Right atrium auricular region (tissue), 2 donors: Measurements from ENCODE around the gene NXPH1. TPM values are rescaled to one million over a fixed set of nuclear protein-coding genes. Genes with fewer than 3 reads are reported as not detected.

Source experiments
- DNase-seq: peaks from one replicate; pipeline ENCODE4 v3.0.0-alpha.2; 2019; ENCODE audit warnings: low spot score
- H3K27ac ChIP-seq, 2 donors: fragments of 200-600 bp; sonication (generic); 1 replicate in 1 of 2; 2 replicates in 1 of 2; pipeline ENCODE4 v1.5.1; 2016 to 2019
- H3K27me3 ChIP-seq, 2 donors: fragments of 200-600 bp; sonication (generic); one replicate each; pipeline versions ENCODE4 v1.5.1 to v1.6.0; 2017 to 2019
- H3K36me3 ChIP-seq: fragments of 200-600 bp; sonication (generic); one replicate; pipeline ENCODE4 v1.5.1; 2016
- H3K4me1 ChIP-seq, 2 donors: fragments of 200-600 bp; sonication (generic); one replicate each; pipeline versions ENCODE4 v1.5.1 to v1.6.0; 2017 to 2019
- H3K4me3 ChIP-seq, 2 donors: fragments of 200-600 bp; sonication (generic); 1 replicate in 1 of 2; 2 replicates in 1 of 2; pipeline ENCODE4 v1.5.1; 2017 to 2019; ENCODE audit warnings: mild to moderate bottlenecking in 1 of 2, moderate library complexity in 1 of 2
- H3K9me3 ChIP-seq, 2 donors: fragments of 200-600 bp; sonication (generic); one replicate each; pipeline ENCODE4 v1.5.1; 2019
- CTCF ChIP-seq, 2 donors: fragments of 200-600 bp; sonication (generic); IDR thresholded peaks; one replicate each; pipeline ENCODE4 v1.5.1; 2019; ENCODE audit warnings: antibody characterized with exemption in 2 of 2
- total RNA-seq, 2 donors: library from RNA; depleted of rRNA; stranded (reverse); fragments of >200 nt; gene quantifications; one replicate each; pipeline ENCODE4 v1.1.0, GENCODE V29; 2016

The NXPH1 gene
- total RNA-seq, 2 donors from 2014 or later, result not detected

DNA sequence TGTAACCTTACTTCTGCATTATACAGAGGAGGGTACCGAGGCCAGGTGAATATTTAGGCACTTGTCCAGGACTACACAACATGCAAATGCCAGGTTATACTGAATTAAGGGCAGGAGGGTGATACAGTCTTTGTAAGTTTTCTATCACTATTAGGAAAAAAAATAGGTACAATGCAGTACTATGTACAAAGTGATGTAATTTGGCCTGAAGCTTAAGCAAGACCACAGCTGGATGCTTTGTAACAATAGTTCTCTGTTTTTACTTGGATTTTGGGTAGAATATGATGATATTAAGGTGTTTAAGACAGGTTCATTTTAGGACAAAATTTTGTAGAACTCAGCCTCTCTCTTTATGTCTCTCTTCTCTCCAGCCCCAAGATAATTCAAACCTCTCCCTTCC, 2.8 kb upstream of the NXPH1 start:
- H3K27ac ChIP-seq, result no peak overlapping the region
- peaks cover 17 to 24% of the 10 kb centered on the region in 2 donors for H3K27me3 ChIP-seq
- H3K4me1 ChIP-seq, result peaks cover 0 to 20% of the 10 kb centered on the region in 2 donors
- H3K9me3 ChIP-seq, result no peaks in the 10 kb centered on the region
- no peaks in the 10 kb centered on the region for H3K36me3 ChIP-seq
- TF ChIP-seq CTCF (IDR thresholded peaks at IDR 0.05), result no peak
- H3K4me3 ChIP-seq, result no peak overlapping the region
- DNase-seq, result no peak

- H3K9me3 ChIP-seq, result no peaks in the 10 kb centered on the region
- no peak for DNase-seq
- H3K4me1 ChIP-seq, result peaks cover 0 to 25% of the 10 kb centered on the region in 2 donors
- H3K27ac ChIP-seq, result no peak overlapping the region
- no peak for TF ChIP-seq CTCF (IDR thresholded peaks at IDR 0.05)
- H3K36me3 ChIP-seq, result no peaks in the 10 kb centered on the region
- H3K27me3 ChIP-seq, result peaks cover 22 to 34% of the 10 kb centered on the region in 2 donors
- no peak overlapping the region for H3K4me3 ChIP-seq
Observed at GRCh38 chr7:8434290-8435002, 1.0 kb downstream of the NXPH1 start.

GRCh38 chr7:8435095-8435494, 1.7 kb downstream of the NXPH1 start:
- Histone ChIP-seq H3K4me1 (peaks cover 0 to 25% of the 10 kb centered on the region in 2 donors), H3K9me3 (no peaks in the 10 kb centered on the region), H3K27ac (no peak overlapping the region), H3K4me3 (no peak overlapping the region), H3K27me3 (peaks cover 22 to 34% of the 10 kb centered on the region in 2 donors), H3K36me3 (no peaks in the 10 kb centered on the region)
- no peak for DNase-seq
- no peak for TF ChIP-seq CTCF (IDR thresholded peaks at IDR 0.05)

DNA sequence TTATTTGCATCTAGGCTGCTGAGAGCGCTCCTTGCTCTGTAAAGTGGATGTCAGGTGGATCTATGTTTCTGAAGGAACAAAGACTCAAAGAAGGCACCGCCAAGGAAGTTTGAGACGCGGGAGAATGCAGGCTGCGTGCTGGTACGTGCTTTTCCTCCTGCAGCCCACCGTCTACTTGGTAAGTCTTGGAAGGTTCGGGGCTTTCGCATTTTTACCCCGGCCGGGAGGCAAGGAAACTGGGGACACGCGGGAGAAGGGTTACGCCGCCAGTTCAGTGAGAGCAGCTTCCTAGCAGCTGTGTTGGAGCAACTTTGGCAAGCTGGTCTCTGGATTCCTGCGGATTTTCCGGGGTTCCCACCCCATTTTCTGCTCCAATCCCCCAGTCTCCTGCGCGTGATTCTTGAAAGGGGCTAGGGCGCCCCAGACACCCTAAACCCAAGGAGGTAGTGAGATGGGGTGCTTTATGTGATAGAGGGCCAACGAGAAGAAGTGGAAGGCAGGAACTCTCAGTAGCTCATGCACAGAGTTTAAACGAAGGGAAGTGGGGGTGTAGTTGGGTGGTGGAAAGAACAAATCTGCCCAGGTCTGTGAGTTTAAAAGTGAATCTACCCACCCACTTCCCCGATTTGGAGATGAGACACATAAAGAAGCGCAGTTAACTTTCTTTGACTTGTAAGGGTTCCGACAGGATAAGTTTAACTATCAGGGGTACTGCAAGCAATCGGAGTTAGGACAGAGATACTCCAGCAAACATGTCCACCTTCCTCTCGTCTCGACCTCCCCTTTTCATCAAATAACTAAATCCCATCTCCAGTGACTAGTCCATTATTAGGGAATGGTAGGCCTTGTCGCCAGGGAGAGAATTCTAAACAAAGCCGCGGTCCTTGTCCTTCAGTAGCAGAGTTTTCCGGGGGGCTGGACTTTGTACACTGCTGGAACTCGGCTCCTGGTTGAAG, 2.5 kb downstream of the NXPH1 start:
- H3K4me3 ChIP-seq, result no peak overlapping the region
- H3K27me3 ChIP-seq, result peaks cover 22 to 38% of the 10 kb centered on the region in 2 donors
- peaks cover 0 to 25% of the 10 kb centered on the region in 2 donors for H3K4me1 ChIP-seq
- TF ChIP-seq CTCF (IDR thresholded peaks at IDR 0.05), result no peak
- H3K36me3 ChIP-seq, result no peaks in the 10 kb centered on the region
- no peak overlapping the region for H3K27ac ChIP-seq
- no peak for DNase-seq
- H3K9me3 ChIP-seq, result no peaks in the 10 kb centered on the region

DNA sequence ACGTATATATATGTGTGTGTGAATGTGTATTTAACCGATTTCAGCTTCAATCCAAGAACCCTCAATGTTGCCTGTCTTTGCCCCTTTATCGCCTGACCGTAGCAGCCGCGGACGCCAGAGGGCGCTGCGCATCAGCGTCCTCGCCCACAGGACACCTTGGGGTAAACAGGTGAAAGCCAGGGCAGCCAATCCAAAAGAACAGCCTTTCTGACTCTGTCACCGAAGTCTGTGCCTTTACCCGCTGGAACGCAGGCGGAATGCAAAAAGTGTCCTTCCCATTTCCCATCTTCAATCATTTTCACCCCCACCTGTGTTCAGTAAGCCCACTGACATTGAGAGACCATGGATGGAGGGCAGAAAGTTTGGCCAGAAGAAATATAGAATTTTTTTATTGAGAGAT, 3.6 kb downstream of the NXPH1 start:
- H3K27ac ChIP-seq, result no peak overlapping the region
- H3K36me3 ChIP-seq, result no peaks in the 10 kb centered on the region
- DNase-seq, result no peak
- peaks cover 31 to 49% of the 10 kb centered on the region in 2 donors for H3K27me3 ChIP-seq
- peaks cover 0 to 25% of the 10 kb centered on the region in 2 donors for H3K4me1 ChIP-seq
- no peak overlapping the region for H3K4me3 ChIP-seq
- TF ChIP-seq CTCF (IDR thresholded peaks at IDR 0.05), result peak in 1 of 2 donors; percentile 54
- H3K9me3 ChIP-seq, result no peaks in the 10 kb centered on the region
